GM23338 (cell line): Measurements from ENCODE around the gene TUBAL3. TPM values are rescaled to one million over a fixed set of nuclear protein-coding genes. Genes with fewer than 3 reads are reported as not detected.
A peak's percentile ranks its signal among the peaks of the same experiment; 100 is the strongest.

Source experiments
- ATAC-seq: fragments of 200-7000 bp; cut with Tn5 transposase; 3 replicates; pipeline ENCODE4 v1.9.1; 2020
- DNase-seq: peaks from one replicate; pipeline ENCODE4 v3.0.0-alpha.2; 2015; ENCODE audit warnings: low spot score
- H2AFZ ChIP-seq: fragments of 200-600 bp; sonication (generic); 2 replicates; pipeline ENCODE4 v1.8.0; 2016; ENCODE audit warnings: antibody characterized with exemption, mild to moderate bottlenecking, moderate library complexity
- H3F3A ChIP-seq: fragments of 200-600 bp; sonication (generic); replicated peaks from 2 replicates; pipeline ENCODE4 v1.8.0; 2017; ENCODE audit warnings: antibody characterized with exemption, mixed run types, low read depth
- H3K27ac ChIP-seq: fragments of 200-600 bp; sonication (generic); 2 replicates; pipeline ENCODE4 v1.6.1; 2016; ENCODE audit warnings: low read depth
- H3K27me3 ChIP-seq: fragments of 200-600 bp; sonication (generic); 2 replicates; pipeline ENCODE4 v1.8.0; 2016; ENCODE audit warnings: mild to moderate bottlenecking, mixed run types, moderate library complexity; ENCODE audit not compliant: insufficient read depth
- H3K36me3 ChIP-seq: fragments of 200-600 bp; sonication (generic); 2 replicates; pipeline ENCODE4 v1.8.0; 2016; ENCODE audit warnings: mild to moderate bottlenecking; ENCODE audit not compliant: insufficient read depth
- H3K4me1 ChIP-seq: fragments of 200-600 bp; sonication (generic); 2 replicates; pipeline ENCODE4 v1.8.0; 2016; ENCODE audit warnings: mild to moderate bottlenecking, moderate library complexity; ENCODE audit not compliant: insufficient read depth
- H3K4me2 ChIP-seq: fragments of 200-600 bp; sonication (generic); 2 replicates; pipeline ENCODE4 v1.7.1; 2017; ENCODE audit warnings: mixed run types
- H3K4me3 ChIP-seq: fragments of 200-600 bp; sonication (generic); 2 replicates; pipeline ENCODE4 v1.6.1; 2016; ENCODE audit warnings: mixed run types
- H3K79me2 ChIP-seq: fragments of 200-600 bp; sonication (generic); replicated peaks from 2 replicates; pipeline ENCODE4 v1.8.0; 2017; ENCODE audit warnings: mild to moderate bottlenecking; ENCODE audit not compliant: insufficient read depth
- H3K9me2 ChIP-seq: fragments of 200-600 bp; sonication (generic); 2 replicates; pipeline ENCODE4 v1.8.0; 2017; ENCODE audit not compliant: insufficient read depth
- H4K20me1 ChIP-seq: fragments of 200-600 bp; sonication (generic); replicated peaks from 2 replicates; pipeline ENCODE4 v1.8.0; 2017; ENCODE audit warnings: mild to moderate bottlenecking; ENCODE audit not compliant: insufficient read depth
- H3K27ac Mint-ChIP-seq: 2 replicates; pipeline ENCODE4 v1.8.0; 2020; ENCODE audit warnings: inconsistent platforms, mild to moderate bottlenecking, moderate library complexity, mixed read lengths
- H3K27me3 Mint-ChIP-seq: 3 replicates; pipeline ENCODE4 v1.8.0; 2022; ENCODE audit warnings: low read depth, mild to moderate bottlenecking, moderate library complexity, mixed read lengths, inconsistent platforms; ENCODE audit not compliant: insufficient read depth, poor library complexity
- H3K36me3 Mint-ChIP-seq: 3 replicates; pipeline ENCODE4 v1.8.0; 2021; ENCODE audit warnings: low read depth, mild to moderate bottlenecking, inconsistent platforms, moderate library complexity, mixed read lengths
- H3K4me1 Mint-ChIP-seq: 3 replicates; pipeline ENCODE4 v1.8.0; 2020; ENCODE audit warnings: mild to moderate bottlenecking, inconsistent platforms, mixed read lengths
- H3K4me3 Mint-ChIP-seq: 3 replicates; pipeline ENCODE4 v1.8.0; 2021; ENCODE audit warnings: moderate library complexity, mild to moderate bottlenecking, inconsistent platforms, mixed read lengths
- H3K9me3 Mint-ChIP-seq: 3 replicates; pipeline ENCODE4 v1.8.0; 2020; ENCODE audit warnings: moderate library complexity, mild to moderate bottlenecking, inconsistent platforms, mixed read lengths
- CREB1 ChIP-seq: fragments of 250-450 bp; sonication (Bioruptor Pico); IDR thresholded peaks from 2 replicates; pipeline ENCODE4 v1.5.0; 2020; ENCODE audit warnings: low read depth, mild to moderate bottlenecking, moderate library complexity
- CTCF ChIP-seq, 2 experiments: fragments of 200-600 bp in 1 of 2; sonication (generic) in 1 of 2; conservative IDR thresholded peaks; 2 replicates each; pipeline versions ENCODE4 v1.5.1 to v1.6.1; 2016 to 2017; ENCODE audit warnings: antibody characterized with exemption in 2 of 2, low read depth in 2 of 2, mild to moderate bottlenecking in 2 of 2, moderate library complexity in 1 of 2
- EZH2 ChIP-seq: fragments of 200-600 bp; sonication (generic); IDR thresholded peaks from one replicate; pipeline ENCODE4 v1.8.0; 2017; ENCODE audit warnings: antibody characterized with exemption, mild to moderate bottlenecking, low read depth; ENCODE audit not compliant: unreplicated experiment
- JUNB ChIP-seq: IDR thresholded peaks from one replicate; pipeline ENCODE4 v1.6.1; 2016; ENCODE audit warnings: antibody characterized with exemption; ENCODE audit not compliant: unreplicated experiment
- POLR2AphosphoS5 ChIP-seq: IDR thresholded peaks from 2 replicates; pipeline ENCODE4 v1.6.1; 2016; ENCODE audit warnings: antibody characterized with exemption, low read depth
- ZNF331 ChIP-seq: fragments of 250-450 bp; sonication (Bioruptor Pico); IDR thresholded peaks from 2 replicates; pipeline ENCODE4 v1.5.0; 2020; ENCODE audit warnings: low read depth, mild to moderate bottlenecking, moderate library complexity
- polyA plus RNA-seq: library from polyadenylated mRNA; unstranded; fragments of >200 nt; fragmentation: Nextera tagmentation; extraction: Ambion mirVana; gene quantifications from 2 replicates; pipeline ENCODE4 v1.2.1, GENCODE V29; 2016
- total RNA-seq: library from RNA; depleted of rRNA; stranded (reverse); fragments of >200 nt; shearing (Covaris generic); gene quantifications from 2 replicates; pipeline ENCODE4 v1.2.3, GENCODE V29; 2014
- TF ChIP-seq, protein P1 (sequence below): fragments of 250-450 bp; sonication (Bioruptor Pico); IDR thresholded peaks from 2 replicates; pipeline ENCODE4 v1.5.0; 2020; ENCODE audit warnings: mild to moderate bottlenecking, moderate library complexity

Gene TUBAL3
- total and polyA plus RNA-seq, 2 experiments from 2014 or later: not detected

- TF ChIP-seq CTCF (conservative IDR thresholded peaks at IDR 0.05; ENCODE audit: low read depth in 2 of 2) (no peak), JUNB (no peak), EZH2 (no peak), ZNF331 (CRISPR knock-in tag) (no peak)
- TF ChIP-seq, protein P1, sequence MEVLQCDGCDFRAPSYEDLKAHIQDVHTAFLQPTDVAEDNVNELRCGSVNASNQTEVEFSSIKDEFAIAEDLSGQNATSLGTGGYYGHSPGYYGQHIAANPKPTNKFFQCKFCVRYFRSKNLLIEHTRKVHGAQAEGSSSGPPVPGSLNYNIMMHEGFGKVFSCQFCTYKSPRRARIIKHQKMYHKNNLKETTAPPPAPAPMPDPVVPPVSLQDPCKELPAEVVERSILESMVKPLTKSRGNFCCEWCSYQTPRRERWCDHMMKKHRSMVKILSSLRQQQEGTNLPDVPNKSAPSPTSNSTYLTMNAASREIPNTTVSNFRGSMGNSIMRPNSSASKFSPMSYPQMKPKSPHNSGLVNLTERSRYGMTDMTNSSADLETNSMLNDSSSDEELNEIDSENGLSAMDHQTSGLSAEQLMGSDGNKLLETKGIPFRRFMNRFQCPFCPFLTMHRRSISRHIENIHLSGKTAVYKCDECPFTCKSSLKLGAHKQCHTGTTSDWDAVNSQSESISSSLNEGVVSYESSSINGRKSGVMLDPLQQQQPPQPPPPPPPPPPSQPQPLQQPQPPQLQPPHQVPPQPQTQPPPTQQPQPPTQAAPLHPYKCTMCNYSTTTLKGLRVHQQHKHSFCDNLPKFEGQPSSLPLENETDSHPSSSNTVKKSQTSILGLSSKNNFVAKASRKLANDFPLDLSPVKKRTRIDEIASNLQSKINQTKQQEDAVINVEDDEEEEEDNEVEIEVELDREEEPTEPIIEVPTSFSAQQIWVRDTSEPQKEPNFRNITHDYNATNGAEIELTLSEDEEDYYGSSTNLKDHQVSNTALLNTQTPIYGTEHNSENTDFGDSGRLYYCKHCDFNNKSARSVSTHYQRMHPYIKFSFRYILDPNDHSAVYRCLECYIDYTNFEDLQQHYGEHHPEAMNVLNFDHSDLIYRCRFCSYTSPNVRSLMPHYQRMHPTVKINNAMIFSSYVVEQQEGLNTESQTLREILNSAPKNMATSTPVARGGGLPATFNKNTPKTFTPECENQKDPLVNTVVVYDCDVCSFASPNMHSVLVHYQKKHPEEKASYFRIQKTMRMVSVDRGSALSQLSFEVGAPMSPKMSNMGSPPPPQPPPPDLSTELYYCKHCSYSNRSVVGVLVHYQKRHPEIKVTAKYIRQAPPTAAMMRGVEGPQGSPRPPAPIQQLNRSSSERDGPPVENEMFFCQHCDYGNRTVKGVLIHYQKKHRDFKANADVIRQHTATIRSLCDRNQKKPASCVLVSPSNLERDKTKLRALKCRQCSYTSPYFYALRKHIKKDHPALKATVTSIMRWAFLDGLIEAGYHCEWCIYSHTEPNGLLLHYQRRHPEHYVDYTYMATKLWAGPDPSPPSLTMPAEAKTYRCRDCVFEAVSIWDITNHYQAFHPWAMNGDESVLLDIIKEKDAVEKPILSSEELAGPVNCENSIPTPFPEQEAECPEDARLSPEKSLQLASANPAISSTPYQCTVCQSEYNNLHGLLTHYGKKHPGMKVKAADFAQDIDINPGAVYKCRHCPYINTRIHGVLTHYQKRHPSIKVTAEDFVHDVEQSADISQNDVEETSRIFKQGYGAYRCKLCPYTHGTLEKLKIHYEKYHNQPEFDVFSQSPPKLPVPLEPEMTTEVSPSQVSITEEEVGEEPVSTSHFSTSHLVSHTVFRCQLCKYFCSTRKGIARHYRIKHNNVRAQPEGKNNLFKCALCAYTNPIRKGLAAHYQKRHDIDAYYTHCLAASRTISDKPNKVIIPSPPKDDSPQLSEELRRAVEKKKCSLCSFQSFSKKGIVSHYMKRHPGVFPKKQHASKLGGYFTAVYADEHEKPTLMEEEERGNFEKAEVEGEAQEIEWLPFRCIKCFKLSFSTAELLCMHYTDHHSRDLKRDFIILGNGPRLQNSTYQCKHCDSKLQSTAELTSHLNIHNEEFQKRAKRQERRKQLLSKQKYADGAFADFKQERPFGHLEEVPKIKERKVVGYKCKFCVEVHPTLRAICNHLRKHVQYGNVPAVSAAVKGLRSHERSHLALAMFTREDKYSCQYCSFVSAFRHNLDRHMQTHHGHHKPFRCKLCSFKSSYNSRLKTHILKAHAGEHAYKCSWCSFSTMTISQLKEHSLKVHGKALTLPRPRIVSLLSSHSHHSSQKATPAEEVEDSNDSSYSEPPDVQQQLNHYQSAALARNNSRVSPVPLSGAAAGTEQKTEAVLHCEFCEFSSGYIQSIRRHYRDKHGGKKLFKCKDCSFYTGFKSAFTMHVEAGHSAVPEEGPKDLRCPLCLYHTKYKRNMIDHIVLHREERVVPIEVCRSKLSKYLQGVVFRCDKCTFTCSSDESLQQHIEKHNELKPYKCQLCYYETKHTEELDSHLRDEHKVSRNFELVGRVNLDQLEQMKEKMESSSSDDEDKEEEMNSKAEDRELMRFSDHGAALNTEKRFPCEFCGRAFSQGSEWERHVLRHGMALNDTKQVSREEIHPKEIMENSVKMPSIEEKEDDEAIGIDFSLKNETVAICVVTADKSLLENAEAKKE (CRISPR knock-in tag): no peak
Measured at GRCh38 chr10:5349362-5349761, 55.3 kb downstream of the TUBAL3 start (continued).

- no peak overlapping the region for H3K27ac Mint-ChIP-seq
- no peaks in the 10 kb centered on the region for H3K4me1 ChIP-seq
- H3K9me3 Mint-ChIP-seq: no peaks in the 10 kb centered on the region
- DNase-seq (no peak), ATAC-seq (no peak)
- H4K20me1 ChIP-seq: no peaks in the 10 kb centered on the region
- peak overlapping the region; percentile 82; the same call in 1 of the 2 replicates for H2AFZ ChIP-seq
- peaks cover 3% of the 10 kb centered on the region; the same call in 2 of the 3 replicates for H3K4me1 Mint-ChIP-seq
- H3K9me2 ChIP-seq: no peaks in the 10 kb centered on the region
- H3K36me3 ChIP-seq: no peaks in the 10 kb centered on the region
- no peak overlapping the region for H3K4me2 ChIP-seq
- peaks cover 3% of the 10 kb centered on the region for H3K27me3 Mint-ChIP-seq
- no peaks in the 10 kb centered on the region for H3K27me3 ChIP-seq
- H3K79me2 ChIP-seq: no peaks in the 10 kb centered on the region
- H3K4me3 Mint-ChIP-seq: no peak overlapping the region
- no peaks in the 10 kb centered on the region for H3K36me3 Mint-ChIP-seq
- H3F3A ChIP-seq: no peaks in the 10 kb centered on the region
- no peak overlapping the region for H3K4me3 ChIP-seq
- H3K27ac ChIP-seq: no peak overlapping the region
- no peak for TF ChIP-seq CREB1 (CRISPR knock-in tag)
- no peak for TF ChIP-seq ZNF331 (CRISPR knock-in tag)
- no peak for TF ChIP-seq POLR2AphosphoS5
- TF ChIP-seq, protein P1 (CRISPR knock-in tag): no peak
Measured at GRCh38 chr10:5346881-5347280, 57.7 kb downstream of the TUBAL3 start.
